ENCODE results near the gene RNF123. TPM values are rescaled to one million over a fixed set of nuclear protein-coding genes. Genes with fewer than 3 reads are reported as not detected.

RNF123 gene
- total RNA-seq, 1 donor from 2014 or later = 25.8 TPM

DNA sequence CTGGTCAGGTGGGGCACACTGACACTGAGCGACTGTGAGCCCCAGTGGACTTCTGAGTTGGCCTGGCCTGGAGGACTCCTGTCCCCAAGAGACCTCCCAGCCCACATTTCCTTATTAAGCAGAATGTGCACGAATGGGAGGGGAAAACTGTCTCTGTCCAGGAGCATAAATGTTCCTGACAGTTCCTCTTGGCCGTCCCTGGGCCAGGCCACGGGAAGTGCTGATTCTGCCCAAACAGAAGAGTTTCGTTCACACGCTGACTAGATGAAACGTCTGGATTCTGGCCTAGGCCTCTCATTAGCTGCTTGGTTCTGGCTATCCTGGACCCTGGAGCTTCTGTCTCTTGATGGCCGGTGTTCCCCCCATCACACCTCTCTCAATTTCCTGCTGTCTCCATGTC is 44.7 kb upstream of the RNF123 start:
- intact Hi-C loops (cut with DNase I) = no loop called here

GRCh38 chr3:49646236-49646635 is 43.1 kb upstream of the RNF123 start:
- TF ChIP-seq, protein P1, sequence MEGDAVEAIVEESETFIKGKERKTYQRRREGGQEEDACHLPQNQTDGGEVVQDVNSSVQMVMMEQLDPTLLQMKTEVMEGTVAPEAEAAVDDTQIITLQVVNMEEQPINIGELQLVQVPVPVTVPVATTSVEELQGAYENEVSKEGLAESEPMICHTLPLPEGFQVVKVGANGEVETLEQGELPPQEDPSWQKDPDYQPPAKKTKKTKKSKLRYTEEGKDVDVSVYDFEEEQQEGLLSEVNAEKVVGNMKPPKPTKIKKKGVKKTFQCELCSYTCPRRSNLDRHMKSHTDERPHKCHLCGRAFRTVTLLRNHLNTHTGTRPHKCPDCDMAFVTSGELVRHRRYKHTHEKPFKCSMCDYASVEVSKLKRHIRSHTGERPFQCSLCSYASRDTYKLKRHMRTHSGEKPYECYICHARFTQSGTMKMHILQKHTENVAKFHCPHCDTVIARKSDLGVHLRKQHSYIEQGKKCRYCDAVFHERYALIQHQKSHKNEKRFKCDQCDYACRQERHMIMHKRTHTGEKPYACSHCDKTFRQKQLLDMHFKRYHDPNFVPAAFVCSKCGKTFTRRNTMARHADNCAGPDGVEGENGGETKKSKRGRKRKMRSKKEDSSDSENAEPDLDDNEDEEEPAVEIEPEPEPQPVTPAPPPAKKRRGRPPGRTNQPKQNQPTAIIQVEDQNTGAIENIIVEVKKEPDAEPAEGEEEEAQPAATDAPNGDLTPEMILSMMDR (IDR thresholded peaks at IDR 0.05) = no peak
- TF ChIP-seq POLR2A (IDR thresholded peaks at IDR 0.05) (no peak), POLR2AphosphoS5 (IDR thresholded peaks at IDR 0.05; ENCODE audit: insufficient read depth in 1 of 2, low read depth in 1 of 2) (no peak)
- H3K4me1 ChIP-seq = no peaks in the 10 kb centered on the region
- no peak for DNase-seq (ENCODE audit: extremely low spot score in 2 of 2)
- H3K9me3 ChIP-seq = no peaks in the 10 kb centered on the region
- no peaks in the 10 kb centered on the region for H3K27me3 ChIP-seq
- H3K4me3 ChIP-seq = no peak overlapping the region
- no peak overlapping the region for H3K27ac ChIP-seq
- H3K36me3 ChIP-seq = no peaks in the 10 kb centered on the region
- intact Hi-C loops (cut with DNase I) = no loop called here

More for the DNA sequence above, 44.7 kb upstream of the RNF123 start:
- no peaks in the 10 kb centered on the region for H3K4me1 ChIP-seq
- no peak overlapping the region for H3K4me3 ChIP-seq
- no peaks in the 10 kb centered on the region for H3K36me3 ChIP-seq
- H3K27ac ChIP-seq = no peak overlapping the region
- TF ChIP-seq POLR2A (IDR thresholded peaks at IDR 0.05) (no peak), POLR2AphosphoS5 (IDR thresholded peaks at IDR 0.05; ENCODE audit: insufficient read depth in 1 of 2, low read depth in 1 of 2) (no peak)
- TF ChIP-seq, protein P1 (IDR thresholded peaks at IDR 0.05) = no peak
- DNase-seq (ENCODE audit: extremely low spot score in 2 of 2) = no peak
- H3K27me3 ChIP-seq = no peaks in the 10 kb centered on the region
- no peaks in the 10 kb centered on the region for H3K9me3 ChIP-seq

DNA sequence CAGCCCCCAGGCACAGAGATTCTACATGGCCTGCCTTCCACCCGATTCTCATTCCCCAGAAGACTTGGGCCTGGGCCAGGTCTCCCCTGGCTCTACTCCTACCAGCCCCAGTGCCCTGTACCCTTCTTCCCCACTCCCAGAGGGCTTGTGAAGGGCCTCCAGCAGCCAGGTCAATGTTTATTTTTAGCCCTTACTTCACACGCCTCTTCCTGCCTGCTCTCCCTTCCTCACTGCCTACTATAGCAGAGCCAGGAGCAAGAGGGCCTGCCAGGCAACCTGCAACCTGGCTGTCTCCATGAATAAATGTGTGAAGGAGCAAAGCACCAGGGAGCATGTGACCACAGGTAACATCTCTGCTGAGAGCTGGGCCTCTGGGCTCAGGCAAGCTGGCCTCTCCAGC is 41.6 kb upstream of the RNF123 start:
- H3K9me3 ChIP-seq = no peaks in the 10 kb centered on the region
- DNase-seq (ENCODE audit: extremely low spot score in 2 of 2) = no peak
- no peaks in the 10 kb centered on the region for H3K27me3 ChIP-seq
- no peak overlapping the region for H3K27ac ChIP-seq
- TF ChIP-seq POLR2A (IDR thresholded peaks at IDR 0.05) (no peak), POLR2AphosphoS5 (IDR thresholded peaks at IDR 0.05; ENCODE audit: insufficient read depth in 1 of 2, low read depth in 1 of 2) (no peak)
- TF ChIP-seq, protein P1 (IDR thresholded peaks at IDR 0.05) = no peak
- no peaks in the 10 kb centered on the region for H3K4me1 ChIP-seq
- H3K36me3 ChIP-seq = no peaks in the 10 kb centered on the region
- H3K4me3 ChIP-seq = no peak overlapping the region
- intact Hi-C loops (cut with DNase I) = no loop called here

- TF ChIP-seq, protein P1 (IDR thresholded peaks at IDR 0.05) = no peak
- TF ChIP-seq POLR2A (IDR thresholded peaks at IDR 0.05) (no peak), POLR2AphosphoS5 (IDR thresholded peaks at IDR 0.05; ENCODE audit: insufficient read depth in 1 of 2, low read depth in 1 of 2) (no peak)
- no peaks in the 10 kb centered on the region for H3K36me3 ChIP-seq
- no peaks in the 10 kb centered on the region for H3K4me1 ChIP-seq
- intact Hi-C loops (cut with DNase I) = no loop called here
- H3K9me3 ChIP-seq = no peaks in the 10 kb centered on the region
- DNase-seq (ENCODE audit: extremely low spot score in 2 of 2) = no peak
- no peaks in the 10 kb centered on the region for H3K27me3 ChIP-seq
- no peak overlapping the region for H3K4me3 ChIP-seq
- H3K27ac ChIP-seq = no peak overlapping the region
These were observed 40.9 kb upstream of the RNF123 start for GRCh38 chr3:49648354-49649019.

DNA sequence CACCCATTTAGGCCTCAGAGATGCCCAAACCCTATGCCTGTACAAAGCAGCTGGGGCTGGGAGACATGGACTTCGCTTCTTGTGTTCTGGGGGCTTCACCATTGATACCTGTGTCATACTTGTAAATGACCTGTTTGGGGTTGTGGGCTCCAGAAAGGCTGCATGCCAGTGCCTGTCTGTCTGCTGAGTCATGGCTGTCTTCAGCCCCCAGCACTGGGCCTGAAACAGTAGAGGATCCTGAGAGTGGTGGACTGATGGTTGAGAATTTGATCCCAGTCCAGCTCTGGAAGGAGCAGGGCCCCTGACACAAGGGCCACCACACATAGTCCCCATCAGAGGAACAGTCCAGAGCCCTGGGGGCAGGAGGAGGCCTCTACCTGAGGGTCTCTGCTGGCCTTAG is 39.8 kb upstream of the RNF123 start:
- Histone ChIP-seq H3K36me3 (no peaks in the 10 kb centered on the region), H3K9me3 (no peaks in the 10 kb centered on the region), H3K4me3 (no peak overlapping the region), H3K27me3 (no peaks in the 10 kb centered on the region), H3K4me1 (no peaks in the 10 kb centered on the region), H3K27ac (no peak overlapping the region)
- no peak for DNase-seq (ENCODE audit: extremely low spot score in 2 of 2)
- intact Hi-C loops (cut with DNase I) = no loop called here
- TF ChIP-seq POLR2AphosphoS5 (IDR thresholded peaks at IDR 0.05; ENCODE audit: insufficient read depth in 1 of 2, low read depth in 1 of 2) (no peak), POLR2A (IDR thresholded peaks at IDR 0.05) (no peak)
- TF ChIP-seq, protein P1 (IDR thresholded peaks at IDR 0.05) = no peak

All from vagina (tissue), 2 donors.